ENCODE measurements around the gene AIF1.
"Not testable (repeated sequence)": the region's sequence is repeated elsewhere in the genome, so short reads cannot be mapped to it uniquely, and the experiment has no call there.

AIF1 gene

DNA sequence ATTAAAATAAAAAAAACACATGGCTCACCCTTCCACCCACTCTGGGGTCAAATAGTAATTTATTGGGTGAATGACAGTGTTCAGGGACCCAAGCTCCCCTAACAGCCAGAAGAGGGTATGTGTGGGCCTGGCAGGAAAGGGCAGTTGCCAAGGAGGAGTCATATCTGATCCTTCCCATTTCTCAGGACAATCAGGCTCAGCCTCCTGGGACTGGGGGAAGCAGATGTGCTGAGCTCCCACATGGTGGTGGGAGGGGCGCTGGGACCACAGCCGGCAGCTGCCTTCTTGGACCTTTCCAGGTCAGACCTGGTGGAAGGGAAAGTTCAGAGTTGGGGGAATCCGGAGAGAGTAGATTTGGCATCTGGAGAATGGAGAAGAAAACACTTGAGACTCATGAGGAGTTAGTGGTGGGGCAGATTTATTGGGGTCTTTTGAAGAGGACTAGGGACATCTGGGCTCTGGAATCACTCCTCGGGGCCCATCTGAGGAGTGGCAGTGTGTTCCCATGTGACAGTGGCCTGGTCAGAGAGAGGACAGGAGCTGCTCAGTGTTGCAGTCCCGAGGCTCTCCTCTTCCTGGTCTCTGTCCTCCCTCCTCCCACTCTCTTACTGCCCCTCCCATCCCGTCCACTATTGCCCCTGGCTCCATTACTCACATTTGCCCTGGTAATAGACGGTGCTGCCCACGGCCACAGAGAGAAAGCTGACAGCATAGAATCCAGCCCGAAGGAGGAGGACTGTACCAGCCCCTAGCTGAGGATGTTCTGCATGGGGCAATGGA lies 26.0 kb upstream of the AIF1 start:
- DNase-seq (ENCODE audit: low spot score in 2 of 2) = no peak
- Mint-ChIP-seq H3K27me3 (no peaks in the 10 kb centered on the region), H3K9me3 (no peaks in the 10 kb centered on the region), H3K27ac (peak overlapping the region; percentile 86), H3K4me3 (no peak overlapping the region), H3K4me1 (peaks cover 49% of the 10 kb centered on the region), H3K36me3 (peaks cover 10% of the 10 kb centered on the region)
- no peak for ATAC-seq (ENCODE audit: low read depth)

DNA sequence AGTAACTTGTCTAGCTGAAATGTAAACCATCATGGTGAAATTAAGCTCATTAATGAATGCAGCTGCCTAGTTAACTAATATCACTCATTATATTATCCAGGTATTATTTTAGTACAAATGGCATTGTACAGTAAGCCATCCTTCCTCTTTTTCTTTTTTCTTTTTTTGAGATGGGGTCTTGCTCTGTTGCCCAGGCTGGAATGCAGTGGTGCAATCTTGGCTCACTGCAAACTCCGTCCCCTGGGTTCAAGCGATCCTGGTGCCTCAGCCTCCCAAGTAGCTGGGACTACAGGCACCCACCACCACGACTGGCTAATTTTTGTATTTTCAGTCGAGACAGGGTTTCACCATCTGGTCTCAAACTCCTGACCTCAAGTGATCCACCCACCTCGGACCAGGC lies 24.3 kb upstream of the AIF1 start:
- H3K27me3 Mint-ChIP-seq; DNase-seq (ENCODE audit: low spot score in 2 of 2); H3K9me3 Mint-ChIP-seq; H3K36me3 Mint-ChIP-seq; H3K27ac Mint-ChIP-seq; H3K4me3 Mint-ChIP-seq; ATAC-seq (ENCODE audit: low read depth): not testable (repeated sequence)
- peaks cover 44% of the 10 kb centered on the region for H3K4me1 Mint-ChIP-seq

DNA sequence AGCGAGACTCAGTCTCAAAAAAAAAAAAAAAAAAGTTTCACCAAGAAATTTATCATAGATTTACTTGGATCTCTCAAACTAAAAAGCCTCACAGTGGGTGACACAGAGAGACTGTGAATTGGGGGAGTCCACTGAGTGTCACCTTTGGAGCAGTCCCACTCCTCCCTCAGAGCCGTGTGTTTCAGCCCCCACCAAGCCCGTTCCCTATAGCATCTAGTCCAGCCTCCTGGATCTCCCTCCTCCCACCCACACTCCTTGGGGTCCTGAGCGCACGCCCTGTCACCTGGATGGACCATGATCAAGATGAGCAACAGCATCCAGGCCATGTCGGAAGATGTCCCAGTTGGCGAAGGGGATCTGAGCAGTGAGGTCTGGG lies 22.6 kb upstream of the AIF1 start:
- H3K4me1 Mint-ChIP-seq = peaks cover 38% of the 10 kb centered on the region
- ATAC-seq (ENCODE audit: low read depth) = peak; percentile 3

DNA sequence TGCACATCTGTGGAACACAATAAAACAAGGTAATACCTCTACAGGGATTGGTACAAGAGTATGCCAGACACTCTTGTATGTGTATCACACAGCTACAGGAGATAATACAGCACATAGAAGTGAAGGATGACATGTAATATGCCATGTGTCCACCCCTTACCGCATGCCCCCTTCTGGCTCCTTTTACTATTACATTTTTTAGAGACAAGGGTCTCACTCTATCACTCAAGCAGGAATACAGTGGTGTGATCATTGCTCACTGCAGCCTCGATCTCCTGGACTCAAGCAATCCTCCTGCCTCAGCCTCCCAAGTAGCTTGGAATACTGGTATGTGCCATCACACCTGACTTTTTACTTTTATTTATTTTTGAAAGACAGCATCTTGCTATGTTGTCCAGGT lies 18.0 kb upstream of the AIF1 start:
- H3K27ac Mint-ChIP-seq = peak overlapping the region; percentile 43
- H3K27me3 Mint-ChIP-seq = no peaks in the 10 kb centered on the region
- ATAC-seq (ENCODE audit: low read depth) = peak; percentile 75
- H3K9me3 Mint-ChIP-seq = no peaks in the 10 kb centered on the region
- peak overlapping the region; percentile 56 for H3K4me3 Mint-ChIP-seq
- peak in 1 of 2 donors; percentile 71 for DNase-seq (ENCODE audit: low spot score in 2 of 2)
- peaks cover 31% of the 10 kb centered on the region for H3K4me1 Mint-ChIP-seq
- no peaks in the 10 kb centered on the region for H3K36me3 Mint-ChIP-seq

More for the DNA sequence above, 22.6 kb upstream of the AIF1 start:
- DNase-seq (ENCODE audit: low spot score in 2 of 2) = no peak
- Mint-ChIP-seq H3K36me3 (peaks cover 10% of the 10 kb centered on the region), H3K27me3 (no peaks in the 10 kb centered on the region), H3K9me3 (no peaks in the 10 kb centered on the region), H3K4me3 (peak overlapping the region; percentile 84), H3K27ac (peak overlapping the region; percentile 90)

DNA sequence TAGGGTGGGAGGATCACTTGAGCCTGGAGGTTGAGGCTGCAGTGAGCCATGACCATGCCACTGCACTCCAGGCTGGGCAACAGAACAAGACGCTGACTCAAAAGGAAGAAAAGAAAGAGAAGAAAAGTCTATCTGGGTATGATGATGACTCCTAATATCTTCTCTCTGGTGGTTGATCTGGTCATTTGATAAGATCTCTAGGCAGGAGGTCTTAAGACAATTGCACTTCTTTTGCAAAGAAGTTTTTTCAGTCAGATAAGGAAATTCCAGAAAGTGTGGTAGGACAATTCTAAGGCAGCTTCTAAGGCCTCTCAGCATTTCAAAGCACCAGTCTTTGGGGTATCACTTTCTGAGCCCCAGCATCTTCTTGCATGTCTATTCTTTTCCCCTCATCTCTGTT lies 7.7 kb upstream of the AIF1 start:
- Mint-ChIP-seq H3K27ac (no peak overlapping the region), H3K27me3 (no peaks in the 10 kb centered on the region), H3K9me3 (no peaks in the 10 kb centered on the region), H3K4me3 (no peak overlapping the region), H3K4me1 (no peaks in the 10 kb centered on the region), H3K36me3 (no peaks in the 10 kb centered on the region)
- DNase-seq (ENCODE audit: low spot score in 2 of 2) (no peak), ATAC-seq (ENCODE audit: low read depth) (no peak)

DNA sequence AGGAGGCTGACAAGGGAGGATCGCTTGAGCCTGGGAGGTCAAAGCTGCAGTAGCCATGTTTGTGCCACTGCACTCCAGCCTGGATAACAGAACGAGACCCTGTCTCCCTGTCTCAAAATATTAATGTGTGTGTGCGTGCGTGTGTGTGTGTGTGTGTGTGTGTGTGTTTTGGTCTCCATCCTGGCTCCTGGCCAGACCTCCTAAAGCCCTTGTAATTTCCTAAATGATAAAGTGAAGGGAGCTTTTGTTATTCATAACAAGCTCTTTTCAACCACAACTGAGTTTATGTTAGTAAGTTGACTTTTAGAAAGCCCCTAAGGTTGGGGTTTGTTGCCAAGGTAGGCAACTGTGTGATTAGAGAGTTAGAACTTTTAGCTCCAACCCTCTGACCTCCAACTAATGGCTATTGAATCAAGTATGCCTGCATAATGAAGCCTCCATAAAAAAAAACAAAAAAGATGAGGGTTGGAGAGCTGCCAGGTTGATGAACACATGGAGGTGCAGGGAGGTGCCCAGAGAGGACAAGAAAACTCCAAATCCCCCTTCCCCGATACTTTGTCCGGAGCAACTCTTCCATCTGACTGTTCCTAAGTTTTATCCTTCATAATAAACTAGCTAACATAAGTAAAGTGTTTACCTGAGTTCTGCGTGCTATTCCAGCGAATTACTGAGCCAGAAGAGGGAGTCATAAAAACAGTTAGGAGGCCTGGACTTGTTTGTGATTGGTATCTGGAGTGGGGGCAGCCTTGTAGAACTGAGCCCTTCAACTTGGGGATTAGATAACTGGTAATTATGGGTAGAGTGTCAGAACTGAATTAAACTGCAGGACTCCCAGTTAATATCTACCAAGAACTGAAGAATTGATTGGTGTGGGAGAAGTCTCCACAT lies 5.3 kb upstream of the AIF1 start:
- no peaks in the 10 kb centered on the region for H3K9me3 Mint-ChIP-seq
- H3K27ac Mint-ChIP-seq = no peak overlapping the region
- H3K4me3 Mint-ChIP-seq = no peak overlapping the region
- DNase-seq (ENCODE audit: low spot score in 2 of 2) = no peak
- no peak for ATAC-seq (ENCODE audit: low read depth)
- no peaks in the 10 kb centered on the region for H3K36me3 Mint-ChIP-seq
- H3K27me3 Mint-ChIP-seq = no peaks in the 10 kb centered on the region
- peaks cover 6% of the 10 kb centered on the region for H3K4me1 Mint-ChIP-seq

DNA sequence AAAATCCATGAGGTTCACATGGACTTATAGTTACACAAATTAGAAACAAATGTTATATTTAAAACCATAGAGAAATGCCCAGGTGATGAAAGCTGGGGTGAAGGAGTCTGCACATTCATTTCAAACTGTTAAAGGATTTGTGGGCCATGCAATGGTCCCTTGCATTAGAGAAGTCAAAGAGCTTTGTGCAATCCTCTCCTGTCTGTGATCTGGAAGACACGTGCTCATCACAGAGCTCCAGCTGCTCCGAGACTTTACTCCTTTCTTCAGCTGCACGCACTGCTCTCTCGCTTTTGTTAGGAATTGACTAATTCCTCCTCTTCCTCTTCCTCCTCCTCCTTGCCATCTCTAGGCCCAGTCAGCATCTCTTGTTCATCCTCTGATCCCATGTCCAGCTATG lies 4.1 kb upstream of the AIF1 start:
- ATAC-seq (ENCODE audit: low read depth) (no peak), DNase-seq (ENCODE audit: low spot score in 2 of 2) (no peak)
- H3K4me3 Mint-ChIP-seq = no peak overlapping the region
- no peaks in the 10 kb centered on the region for H3K27me3 Mint-ChIP-seq
- no peaks in the 10 kb centered on the region for H3K9me3 Mint-ChIP-seq
- H3K36me3 Mint-ChIP-seq = no peaks in the 10 kb centered on the region
- H3K4me1 Mint-ChIP-seq = peaks cover 18% of the 10 kb centered on the region
- H3K27ac Mint-ChIP-seq = no peak overlapping the region

DNA sequence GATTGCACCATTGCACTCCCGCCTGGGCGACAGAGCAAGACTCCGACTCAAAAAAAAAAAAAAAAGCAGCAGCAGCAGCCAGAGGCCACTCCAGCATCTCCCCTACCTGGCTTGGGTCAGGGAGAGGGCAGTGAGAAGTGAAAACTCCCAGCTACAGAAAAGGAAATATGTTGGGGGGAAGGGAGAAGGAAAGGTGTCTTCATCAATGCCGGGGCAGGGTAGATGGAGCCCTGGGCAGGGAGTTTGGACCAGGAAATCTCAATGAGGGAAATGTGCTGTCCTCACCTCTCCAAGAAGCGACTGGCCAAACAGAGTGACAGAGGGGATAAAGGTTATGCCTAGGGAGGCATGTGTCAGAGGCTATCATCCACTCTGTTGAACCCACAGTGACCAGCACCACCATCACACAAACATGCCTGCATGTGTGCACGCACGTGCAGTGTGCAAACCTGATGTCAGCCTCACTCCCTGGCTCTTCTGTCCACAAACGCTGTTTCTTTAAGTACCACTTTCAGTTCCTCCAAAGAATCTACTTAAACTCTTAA lies 887 bp upstream of the AIF1 start:
- Mint-ChIP-seq H3K9me3 (no peaks in the 10 kb centered on the region), H3K36me3 (no peaks in the 10 kb centered on the region), H3K27ac (no peak overlapping the region), H3K4me1 (peaks cover 23% of the 10 kb centered on the region), H3K4me3 (peak overlapping the region; percentile 5), H3K27me3 (no peaks in the 10 kb centered on the region)
- DNase-seq (ENCODE audit: low spot score in 2 of 2) = no peak
- ATAC-seq (ENCODE audit: low read depth) = peak; percentile 83

DNA sequence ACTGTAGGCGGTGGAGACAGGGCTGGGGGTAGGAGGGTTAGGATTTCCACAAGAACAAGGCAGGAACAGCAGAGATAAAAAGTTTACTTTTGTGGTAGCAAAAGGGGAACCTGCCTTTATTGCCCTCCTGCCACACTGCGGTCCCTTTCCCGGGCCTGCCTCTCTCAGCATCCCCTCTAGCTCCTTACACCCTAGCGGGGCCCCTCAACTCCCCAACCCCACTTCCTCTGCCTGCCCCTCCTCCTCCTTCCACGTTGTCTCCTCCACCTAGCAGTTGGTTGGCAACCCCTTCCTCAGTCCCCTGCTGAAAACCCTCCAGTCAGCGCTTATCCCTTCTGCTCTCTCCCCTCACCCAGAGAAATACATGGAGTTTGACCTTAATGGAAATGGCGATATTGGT lies 714 bp downstream of the AIF1 start:
- ATAC-seq (ENCODE audit: low read depth) (no peak), DNase-seq (ENCODE audit: low spot score in 2 of 2) (no peak)
- H3K9me3 Mint-ChIP-seq = no peaks in the 10 kb centered on the region
- no peak overlapping the region for H3K4me3 Mint-ChIP-seq
- H3K4me1 Mint-ChIP-seq = peaks cover 25% of the 10 kb centered on the region
- no peaks in the 10 kb centered on the region for H3K27me3 Mint-ChIP-seq
- peak overlapping the region; percentile 68 for H3K27ac Mint-ChIP-seq
- H3K36me3 Mint-ChIP-seq = no peaks in the 10 kb centered on the region

DNA sequence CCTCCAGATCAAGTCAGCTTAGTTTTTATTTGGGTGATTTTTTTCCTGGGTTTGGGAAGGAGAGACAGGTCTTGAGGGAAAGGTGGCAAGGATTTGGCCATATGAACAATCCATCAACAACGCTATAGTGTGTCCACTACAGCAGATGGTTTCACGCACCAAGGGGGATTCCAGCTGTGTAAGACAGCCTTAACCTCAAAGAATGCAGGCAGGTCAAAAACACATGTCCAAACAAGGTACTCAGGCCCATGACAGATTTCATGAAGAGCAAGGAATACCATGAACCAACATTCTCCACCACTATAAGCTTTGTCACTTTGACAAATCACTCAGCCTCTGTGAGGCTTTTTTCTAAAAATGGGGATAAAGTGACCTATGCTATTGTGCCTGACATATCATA lies 2.0 kb downstream of the AIF1 start:
- ATAC-seq (ENCODE audit: low read depth) (no peak), DNase-seq (ENCODE audit: low spot score in 2 of 2) (no peak)
- H3K27me3 Mint-ChIP-seq = no peaks in the 10 kb centered on the region
- peaks cover 31% of the 10 kb centered on the region for H3K4me1 Mint-ChIP-seq
- H3K27ac Mint-ChIP-seq = no peak overlapping the region
- peaks cover 3% of the 10 kb centered on the region for H3K36me3 Mint-ChIP-seq
- no peak overlapping the region for H3K4me3 Mint-ChIP-seq
- H3K9me3 Mint-ChIP-seq = no peaks in the 10 kb centered on the region

DNA sequence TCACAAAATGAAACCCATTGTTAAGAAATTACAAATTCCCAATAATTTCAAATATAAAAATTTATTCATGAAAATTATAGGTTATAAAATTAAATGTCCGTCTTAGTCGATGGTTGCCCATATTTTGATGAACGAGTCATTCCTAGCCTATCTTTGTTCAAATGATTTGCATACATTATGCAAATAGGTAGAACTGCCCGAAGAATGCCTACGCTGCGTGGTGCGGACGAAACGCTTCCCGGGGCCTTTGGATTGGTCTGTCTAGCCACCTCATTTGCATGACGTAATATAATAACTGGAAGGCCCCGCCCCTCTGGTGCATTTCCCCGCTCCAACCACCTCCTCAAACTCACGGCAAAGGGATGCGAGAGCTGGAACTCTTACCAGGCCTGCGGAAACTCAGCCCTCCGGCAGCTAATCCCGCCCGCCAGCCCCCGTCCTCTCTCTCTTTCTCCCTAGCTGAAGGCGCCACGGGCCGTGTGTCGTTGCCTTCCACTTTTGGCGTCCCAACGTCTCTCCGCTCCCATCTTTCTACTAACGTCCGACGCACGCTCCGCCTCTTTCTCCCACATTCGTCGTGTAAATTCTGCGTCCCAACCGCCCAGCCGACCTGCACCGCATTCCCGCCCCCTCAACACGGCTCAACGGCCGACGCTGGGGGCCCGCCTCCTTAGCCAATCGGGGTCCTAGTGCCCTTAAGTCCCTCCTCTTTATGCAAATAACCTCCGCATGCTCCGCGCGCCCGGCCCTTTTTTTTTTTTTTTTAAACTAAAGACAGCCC lies 5.0 kb downstream of the AIF1 start:
- peak; percentile 89 to 91 for DNase-seq (ENCODE audit: low spot score in 2 of 2)

DNA sequence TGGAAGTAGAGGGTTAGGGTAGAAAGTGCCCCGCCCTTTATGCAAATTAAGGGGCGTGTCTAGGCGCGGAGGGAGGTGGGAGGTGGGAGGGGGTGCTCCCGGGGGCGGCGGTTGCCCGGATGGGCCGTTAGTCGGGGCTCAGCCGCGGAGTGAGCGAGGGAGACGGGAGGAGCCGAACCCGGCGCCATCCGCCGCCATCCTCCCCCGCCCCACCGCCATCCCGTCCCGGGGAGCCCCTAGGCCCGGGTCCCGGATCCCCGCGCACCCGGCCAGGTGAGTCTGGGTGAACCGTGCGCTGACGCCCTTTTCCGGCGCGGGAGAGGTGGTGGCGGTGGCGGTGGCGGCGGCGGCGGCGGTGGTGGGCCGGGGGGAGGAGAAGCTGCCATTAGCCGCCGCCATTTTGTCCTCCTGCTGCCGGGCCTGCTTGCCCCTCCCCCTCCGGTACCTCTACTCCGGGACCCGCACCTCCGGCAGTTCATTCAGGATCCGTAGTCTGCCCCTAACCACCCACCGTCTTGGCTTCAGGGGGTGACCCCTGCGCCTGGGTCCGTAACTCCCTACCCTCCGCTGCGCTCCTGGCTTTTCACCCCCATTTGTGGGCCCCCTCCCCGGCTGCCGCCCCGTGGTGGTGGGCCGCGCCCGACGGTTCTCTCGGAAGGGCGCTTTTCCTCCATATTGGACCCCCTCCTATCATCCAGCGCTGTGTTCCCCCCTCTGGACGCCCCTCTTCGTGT lies 5.7 kb downstream of the AIF1 start, which contains the start of gene PRRC2A:
TSS of gene PRRC2A (plus strand) at position 130 of the 734 bp plus-strand sequence. CDS start 2,075 bp downstream, outside the sequence.
- H3K27me3 Mint-ChIP-seq = no peaks in the 10 kb centered on the region
- H3K4me3 Mint-ChIP-seq = peak within 1 kb of the TSS; percentile 88
- H3K36me3 Mint-ChIP-seq = peaks cover 11% of the 10 kb centered on the region
- H3K9me3 Mint-ChIP-seq = no peaks in the 10 kb centered on the region
- DNase-seq (ENCODE audit: low spot score in 2 of 2) (no peak), ATAC-seq (ENCODE audit: low read depth) (peak; percentile 29)
- H3K27ac Mint-ChIP-seq = peak within 1 kb of the TSS; percentile 92
- peaks cover 22% of the 10 kb centered on the region for H3K4me1 Mint-ChIP-seq

More for the DNA sequence above, 5.0 kb downstream of the AIF1 start:
- Mint-ChIP-seq H3K4me1 (peaks cover 30% of the 10 kb centered on the region), H3K36me3 (peaks cover 10% of the 10 kb centered on the region), H3K9me3 (no peaks in the 10 kb centered on the region), H3K27me3 (no peaks in the 10 kb centered on the region), H3K4me3 (peak overlapping the region; percentile 88), H3K27ac (peak overlapping the region; percentile 92)
- ATAC-seq (ENCODE audit: low read depth) = peak; percentile 79

DNA sequence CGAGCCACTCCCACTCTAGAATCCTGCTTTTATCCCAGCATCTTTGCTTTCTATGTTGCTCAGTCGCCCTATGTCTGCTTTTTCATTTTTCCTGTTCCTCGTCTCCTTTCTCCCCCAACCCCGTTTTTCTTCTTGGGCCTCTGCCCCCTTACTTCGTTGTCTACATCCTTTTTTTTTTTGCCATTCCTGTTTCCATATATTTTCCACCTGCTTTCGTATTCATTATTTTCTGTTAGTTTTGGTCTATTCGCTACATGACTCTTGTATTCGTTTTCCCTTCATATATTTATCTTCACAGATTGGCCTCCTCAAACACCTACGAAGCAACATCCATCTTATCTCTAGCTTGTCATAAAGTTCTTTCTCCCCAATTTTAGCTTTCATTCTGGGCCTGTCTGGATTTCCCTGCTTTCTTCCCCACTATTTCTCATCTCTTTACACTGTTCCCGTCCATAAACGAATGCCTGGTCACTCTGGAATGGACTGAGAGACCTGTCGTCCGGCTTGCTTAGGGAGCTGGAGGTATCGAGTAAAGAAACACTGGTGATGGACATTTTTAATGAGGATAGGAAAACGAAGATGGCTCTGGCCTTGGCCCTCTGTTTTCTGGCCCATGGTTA lies 6.4 kb downstream of the AIF1 start:
- no peaks in the 10 kb centered on the region for H3K9me3 Mint-ChIP-seq
- H3K36me3 Mint-ChIP-seq = peaks cover 16% of the 10 kb centered on the region

More for the DNA sequence above, 6.4 kb downstream of the AIF1 start:
- DNase-seq (ENCODE audit: low spot score in 2 of 2) (no peak), ATAC-seq (ENCODE audit: low read depth) (no peak)
- Mint-ChIP-seq H3K27ac (peak overlapping the region; percentile 92), H3K4me3 (peak overlapping the region; percentile 88), H3K27me3 (no peaks in the 10 kb centered on the region), H3K4me1 (peaks cover 17% of the 10 kb centered on the region)
